ENCODE measurements around the gene VEGFD.
"Not testable (repeated sequence)": the region's sequence is repeated elsewhere in the genome, so short reads cannot be mapped to it uniquely, and the experiment has no call there.

Gene VEGFD

DNA sequence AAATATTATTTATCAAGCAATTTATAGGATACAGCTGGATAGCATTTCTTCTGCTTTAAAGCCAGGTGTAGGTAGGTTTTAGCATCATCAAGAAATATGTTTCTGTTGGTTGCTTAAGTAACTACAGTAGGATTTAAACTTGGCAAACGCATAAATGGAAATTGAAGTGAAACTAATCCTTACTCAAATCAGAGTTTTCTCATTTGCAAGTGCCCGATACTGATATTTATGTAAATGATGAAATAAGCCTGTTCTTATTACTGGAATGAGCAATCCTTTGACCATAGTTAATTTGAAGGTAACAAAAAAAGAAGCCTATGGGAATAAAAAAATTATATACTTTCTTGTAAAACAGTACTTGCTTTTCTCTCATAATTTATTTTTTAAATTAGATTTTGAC is 25.7 kb downstream of the VEGFD start:
- ATAC-seq = no peak

DNA sequence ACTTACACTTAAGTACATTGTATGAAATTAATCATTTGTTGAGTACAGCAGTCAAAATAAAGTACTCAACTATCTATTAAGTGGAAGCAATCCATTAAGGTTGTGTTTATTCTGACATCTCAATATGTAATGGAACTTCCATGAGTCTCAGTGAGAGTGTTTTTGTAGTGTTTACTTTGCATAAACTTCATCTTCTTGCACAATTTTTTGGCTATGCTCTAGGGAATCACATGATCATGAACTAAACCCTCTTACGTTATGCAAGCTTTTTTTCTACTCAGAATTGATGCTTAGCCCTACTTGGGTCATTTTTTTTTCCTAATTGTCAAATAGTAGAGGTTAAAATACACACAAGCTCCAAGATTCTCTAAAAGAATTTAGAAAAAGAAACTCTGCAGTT is 27.8 kb downstream of the VEGFD start:
- ATAC-seq = no peak

GRCh38 chrX:15350329-15350996 is 33.8 kb downstream of the VEGFD start:
- no peak for ATAC-seq

- ATAC-seq = no peak
These were observed 35.2 kb downstream of the VEGFD start for GRCh38 chrX:15349046-15349445.

DNA sequence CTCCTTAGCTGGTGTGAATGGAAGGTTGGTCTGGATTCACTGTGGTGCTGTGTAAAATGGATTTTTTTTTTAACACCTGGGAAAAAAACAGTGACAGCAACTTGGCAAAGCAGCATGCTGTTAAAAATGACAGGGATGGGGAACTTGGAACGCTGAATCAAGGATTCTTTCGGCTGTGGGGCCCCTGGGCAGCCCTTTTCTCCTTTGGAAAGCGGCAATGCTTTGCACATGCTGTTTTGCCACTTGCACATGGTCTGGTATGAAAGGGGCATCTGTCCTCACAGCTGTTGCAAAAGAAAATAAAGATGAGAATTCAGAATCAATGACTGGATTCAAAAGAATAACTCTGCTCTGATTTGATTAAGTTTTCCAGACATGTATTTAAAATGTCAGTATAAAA is 38.2 kb downstream of the VEGFD start:
- ATAC-seq = no peak

- no peak for ATAC-seq
These were observed 40.1 kb downstream of the VEGFD start for GRCh38 chrX:15344106-15344505.

DNA sequence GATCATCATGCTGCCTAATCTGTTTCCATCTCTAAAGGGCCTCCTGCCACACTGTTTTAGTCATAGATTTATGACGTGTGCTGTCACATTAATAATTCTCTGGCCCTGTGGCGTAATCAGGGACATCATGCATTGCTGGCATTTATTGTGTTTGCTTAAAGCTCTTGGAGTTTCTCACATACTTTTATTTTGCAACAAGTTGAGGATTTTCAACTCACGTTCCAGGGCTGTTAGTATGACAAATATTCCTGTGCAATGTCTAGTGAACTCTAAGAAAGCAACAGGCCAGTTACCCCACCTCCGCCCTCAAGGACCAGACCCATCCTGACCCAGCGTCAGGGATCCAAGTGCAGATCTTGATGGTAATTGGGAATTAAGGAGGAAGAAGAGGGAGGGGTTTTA is 41.1 kb downstream of the VEGFD start:
- ATAC-seq = no peak

GRCh38 chrX:15340867-15341266 is 43.3 kb downstream of the VEGFD start:
- no peak for ATAC-seq

DNA sequence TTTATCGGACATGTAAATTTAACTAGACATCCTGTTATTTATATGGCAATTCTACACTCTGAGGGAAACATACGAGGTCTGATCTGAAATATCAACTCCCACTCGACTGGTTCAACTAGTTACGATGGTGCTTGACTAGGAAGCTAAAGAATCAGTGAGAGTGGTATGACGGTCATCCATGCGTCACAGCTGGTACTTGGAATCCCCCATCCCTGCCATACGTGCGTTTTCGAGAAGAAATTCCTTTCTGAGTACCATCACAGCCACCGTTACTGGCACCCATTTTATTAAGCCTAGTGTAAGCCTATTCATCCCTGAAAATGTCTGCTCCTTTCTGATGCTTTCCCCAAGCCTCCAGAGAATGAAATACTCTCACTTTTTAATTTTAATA is 48.2 kb downstream of the VEGFD start:
- ATAC-seq = peak in 1 of 2 donors; percentile 6

DNA sequence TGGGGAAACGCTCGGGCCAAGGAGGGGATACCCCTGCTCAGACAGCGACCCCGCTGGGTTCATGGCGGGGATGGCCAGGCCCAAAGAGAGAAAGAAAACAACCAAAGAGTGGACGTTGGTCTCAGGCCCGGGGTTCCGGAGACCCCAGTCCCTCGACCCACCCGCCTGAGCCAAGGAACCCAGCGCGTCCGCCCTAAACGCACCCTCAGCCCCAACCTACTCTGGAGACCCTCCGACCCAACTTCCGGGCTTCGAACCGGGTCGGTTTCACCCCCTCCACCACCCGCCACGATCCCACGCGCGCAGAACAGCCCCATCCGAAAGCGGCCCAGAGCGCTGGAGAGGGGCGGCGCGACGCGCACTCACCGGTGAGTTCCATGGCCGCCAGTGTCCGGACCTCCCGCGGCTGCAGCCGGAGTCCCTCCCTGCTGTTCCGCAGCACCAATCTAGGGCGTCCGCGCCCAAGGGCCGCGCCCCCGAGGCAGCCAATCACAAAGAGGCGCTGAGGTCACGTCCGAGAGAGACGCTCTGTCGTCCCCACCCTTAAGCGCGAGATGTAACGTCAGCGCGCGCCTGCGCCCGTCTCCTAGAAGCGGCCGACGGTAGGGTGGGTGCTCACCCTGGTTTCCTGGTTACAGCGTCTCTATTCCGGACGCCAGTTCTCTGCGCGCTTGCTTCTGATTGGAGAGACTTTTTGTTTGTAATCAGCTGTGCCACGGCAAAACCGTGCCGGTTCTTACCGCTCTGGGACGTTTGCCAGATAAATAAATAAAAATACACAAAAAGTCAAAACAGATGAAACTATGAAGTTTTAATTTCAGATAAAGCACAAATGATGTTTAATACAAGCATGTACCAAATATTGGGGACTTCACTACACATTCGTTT is 48.8 kb downstream of the VEGFD start, which contains the start of gene PIGA:
PIGA (minus strand) TSS at position 389 of the 888 bp plus-strand sequence. CDS start 3,593 bp downstream, outside the sequence.
- ATAC-seq = peak; percentile 97 to 98

- no peak for ATAC-seq
These were observed 49.7 kb downstream of the VEGFD start for GRCh38 chrX:15334561-15334960.

- no peak for ATAC-seq
These were observed 55.4 kb downstream of the VEGFD start for GRCh38 chrX:15328821-15329220.

GRCh38 chrX:15328131-15328530 is 56.1 kb downstream of the VEGFD start:
- ATAC-seq = no peak

DNA sequence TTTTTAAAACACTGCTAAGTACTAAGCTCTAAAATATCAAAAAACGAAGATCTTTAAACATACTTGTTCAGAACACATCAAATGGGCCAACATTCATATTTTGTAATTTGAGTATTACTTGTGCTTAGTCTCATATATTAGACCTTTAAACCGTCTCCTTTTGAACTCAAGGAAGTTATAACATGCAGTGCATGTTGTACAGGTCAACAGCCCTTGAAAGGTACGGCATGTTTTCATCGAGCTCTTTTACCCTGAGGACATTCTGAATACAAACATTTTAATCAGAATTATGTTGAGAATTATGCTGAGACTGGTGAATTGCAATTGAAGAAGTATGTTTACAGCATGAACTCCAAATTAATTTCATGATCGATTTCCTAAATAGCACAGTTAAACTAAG is 61.7 kb downstream of the VEGFD start:
- ATAC-seq = no peak

DNA sequence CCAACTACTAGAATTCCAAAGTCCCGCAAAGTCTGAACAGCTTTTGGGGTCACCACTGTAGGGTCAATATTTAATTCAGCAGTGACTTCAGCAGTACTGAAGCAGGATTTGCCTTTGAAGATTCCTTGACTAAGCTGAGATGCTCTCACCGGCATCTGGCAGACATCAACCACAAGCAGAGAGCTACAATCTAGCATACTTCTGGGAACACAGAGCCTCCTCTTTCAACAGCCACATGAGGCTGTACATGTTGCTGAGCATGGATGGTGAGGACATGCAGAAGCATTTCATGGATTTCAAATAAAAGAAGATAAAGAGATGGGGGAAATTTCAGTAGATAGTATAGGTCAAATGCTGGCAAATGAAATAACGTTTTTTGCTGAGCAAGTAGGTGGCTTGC is 62.1 kb downstream of the VEGFD start:
- ATAC-seq = no peak

- ATAC-seq = no peak
These were observed 62.8 kb downstream of the VEGFD start for GRCh38 chrX:15321447-15321846.

GRCh38 chrX:15320297-15320696 is 63.9 kb downstream of the VEGFD start:
- ATAC-seq = no peak

- no peak for ATAC-seq
These were observed 65.1 kb downstream of the VEGFD start for GRCh38 chrX:15319075-15319474.

- no peak for ATAC-seq
These were observed 68.7 kb downstream of the VEGFD start, which contains the start of gene ASB11 for GRCh38 chrX:15315509-15315908. Gene ASB11 (minus strand): TSS chrX:15315640. CDS start chrX:15315605, 35 bp downstream.

GRCh38 chrX:15314472-15314871 is 69.7 kb downstream of the VEGFD start:
- ATAC-seq = no peak

DNA sequence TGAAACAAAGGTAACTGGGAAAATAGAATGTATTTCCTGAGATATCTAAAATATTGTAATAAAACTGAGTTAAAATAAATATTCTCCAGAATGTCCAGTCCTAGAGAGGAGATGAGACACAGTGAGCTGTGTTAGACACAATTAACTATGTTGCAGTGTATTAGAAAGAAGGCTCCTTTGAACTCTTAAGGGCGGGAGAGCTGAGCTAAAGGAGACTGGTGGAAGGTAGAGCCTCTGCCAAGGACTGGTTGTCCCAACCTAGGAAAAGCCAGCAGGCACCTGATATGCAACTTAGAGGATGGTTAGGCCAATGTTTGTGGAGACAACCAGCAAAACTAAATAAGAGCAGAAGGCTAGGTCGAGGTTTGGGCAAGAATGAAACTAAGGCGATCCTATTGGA is 73.1 kb downstream of the VEGFD start:
- ATAC-seq = no peak

- no peak for ATAC-seq
These were observed 74.1 kb downstream of the VEGFD start for GRCh38 chrX:15310117-15310516.

DNA sequence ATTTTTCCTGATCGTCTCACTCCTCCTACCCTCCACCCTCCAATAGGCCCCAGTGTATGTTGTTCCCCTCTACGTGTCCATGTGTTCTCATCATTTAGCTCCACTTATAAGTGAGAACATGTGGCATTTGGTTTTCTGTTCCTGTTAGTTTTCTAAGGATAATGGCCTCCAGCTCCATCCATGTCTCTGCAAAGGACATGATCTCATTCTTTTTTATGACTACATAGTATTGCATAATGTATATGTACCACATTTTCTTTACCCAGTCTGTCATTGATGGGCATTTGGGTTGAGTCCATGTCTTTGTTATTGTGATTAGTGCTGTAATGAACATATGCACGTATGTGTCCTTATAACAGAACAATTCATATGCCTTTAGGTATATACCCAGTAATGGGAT is 78.3 kb downstream of the VEGFD start:
- not testable (repeated sequence) for ATAC-seq

DNA sequence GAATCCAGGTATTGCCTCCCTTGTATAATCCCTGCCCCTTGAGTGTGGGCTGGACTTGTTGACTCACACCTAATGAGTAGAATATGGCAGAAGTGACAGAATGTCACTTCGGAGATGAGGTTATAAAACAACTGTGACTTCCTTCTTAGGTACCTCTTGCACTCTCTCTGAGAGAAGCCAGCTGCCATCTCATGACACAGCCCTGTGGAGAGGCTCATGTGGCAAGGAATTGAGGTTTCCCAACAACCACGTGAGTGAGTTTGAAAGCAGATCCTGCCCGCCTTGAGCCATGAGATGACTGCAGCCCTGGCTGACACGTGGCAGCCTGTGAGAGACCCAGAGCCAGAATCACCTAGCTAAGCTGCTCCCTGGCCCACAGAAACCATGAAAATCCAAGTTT is 82.3 kb downstream of the VEGFD start:
- ATAC-seq = peak in 1 of 2 donors; percentile 32

Data from activated CD4-positive, CD25-positive, alpha-beta regulatory T cell treated with anti-CD3 and anti-CD28 coated beads, Interleukin-2, amount 50 U/mL, for 24 hours (primary cell).